Thoracic aorta endothelial cell (primary cell): ENCODE results near the gene RINT1. TPM values are rescaled to one million over a fixed set of nuclear protein-coding genes. Genes with fewer than 3 reads are reported as not detected.

Source experiments
- total RNA-seq: library from RNA; depleted of rRNA; stranded (reverse); fragments of >200 nt; gene quantifications from 2 replicates; pipeline ENCODE4 v1.2.3, GENCODE V29; 2012

Gene RINT1
- total RNA-seq, result 28.7 and 32.1 TPM in 2 replicates

GRCh38 chr7:105531792-105532671 lies at the start of gene RINT1:
Gene RINT1, plus strand, starts transcription at chr7:105532201. Its CDS starts 115 bp downstream, at chr7:105532316.

GRCh38 chr7:105521717-105522463 lies 10.1 kb upstream of the RINT1 start, which contains the start of gene PUS7:
Gene PUS7, minus strand, starts transcription at chr7:105522271. Its CDS starts 13,759 bp downstream, at chr7:105508512.

GRCh38 chr7:105581066-105581811 lies 49.2 kb downstream of the RINT1 start, which contains the start of gene EFCAB10:
Gene EFCAB10, minus strand, starts transcription at chr7:105581493. Its CDS starts 30 bp downstream, at chr7:105581463.

Other genes with a start within 250 kb of the RINT1 start
- gene SRPK2, start 143.3 kb upstream of the RINT1 start, total RNA-seq, result 72.5 and 75.8 TPM in 2 replicates
- 45.2 and 56.1 TPM in 2 replicates for gene PUS7, start 9.9 kb upstream of the RINT1 start, total RNA-seq
- not detected in 2 replicates for gene EFCAB10, start 49.3 kb downstream of the RINT1 start, total RNA-seq